GM19395 (cell line): ENCODE measurements around the gene KLRB1.
"Not testable (repeated sequence)": the region's sequence is repeated elsewhere in the genome, so short reads cannot be mapped to it uniquely, and the experiment has no call there.

Experiments
- ATAC-seq: cut with Tn5 transposase; IDR thresholded peaks from one replicate; pipeline ENCODE4 v1.9.1; 2021; ENCODE audit warnings: mild to moderate bottlenecking, moderate library complexity; ENCODE audit not compliant: unreplicated experiment

The KLRB1 gene

GRCh38 chr12:9545489-9545888, 62.2 kb downstream of the KLRB1 start:
- ATAC-seq, result not testable (repeated sequence)
